GM18502 (cell line): ENCODE data around the gene RSRC2.

Experiments used
- ATAC-seq: cut with Tn5 transposase; IDR thresholded peaks from one replicate; pipeline ENCODE4 v1.9.1; 2021; ENCODE audit warnings: mild to moderate bottlenecking; ENCODE audit not compliant: unreplicated experiment, poor library complexity

RSRC2 gene

GRCh38 chr12:122457627-122458026 is 69.1 kb downstream of the RSRC2 start:
- no peak for ATAC-seq

- no peak for ATAC-seq
Measured at GRCh38 chr12:122454739-122455138, 72.0 kb downstream of the RSRC2 start.

- no peak for ATAC-seq
Measured at GRCh38 chr12:122454250-122454721, 72.5 kb downstream of the RSRC2 start.
